Neutrophil (primary cell): Measurements from ENCODE around the gene BPIFB2.

Experiments used
- H3K27ac ChIP-seq: fragments of 200-600 bp; sonication (generic); 2 replicates; pipeline ENCODE4 v1.5.1; 2016; ENCODE audit warnings: mild to moderate bottlenecking, moderate library complexity
- H3K27me3 ChIP-seq: fragments of 200-600 bp; sonication (generic); 2 replicates; pipeline ENCODE4 v1.6.0; 2016; ENCODE audit warnings: mild to moderate bottlenecking
- H3K36me3 ChIP-seq: fragments of 200-600 bp; sonication (generic); 2 replicates; pipeline ENCODE4 v1.5.1; 2017
- H3K4me1 ChIP-seq, 2 experiments: fragments of 200-600 bp in 1 of 2; sonication (generic) in 1 of 2; 1 replicate in 1 of 2; 2 replicates in 1 of 2; pipeline versions ENCODE4 v1.5.1 to v1.6.1; 2013 to 2016; ENCODE audit warnings: low read depth in 1 of 2, low read length in 1 of 2, mild to moderate bottlenecking in 1 of 2, moderate library complexity in 1 of 2; ENCODE audit not compliant: control insufficient read depth in 1 of 2, insufficient read depth in 1 of 2
- H3K4me3 ChIP-seq, 2 experiments: fragments of 200-600 bp in 1 of 2; sonication (generic) in 1 of 2; 1 replicate in 1 of 2; 2 replicates in 1 of 2; pipeline ENCODE4 v1.5.1; 2013 to 2016; ENCODE audit warnings: low read depth in 1 of 2, low read length in 1 of 2, mild to moderate bottlenecking in 1 of 2, moderate library complexity in 1 of 2
- H3K9me3 ChIP-seq: fragments of 200-600 bp; sonication (generic); 2 replicates; pipeline ENCODE4 v1.5.1; 2016
- CTCF ChIP-seq: fragments of 200-600 bp; sonication (generic); IDR thresholded peaks from 2 replicates; pipeline ENCODE4 v1.5.1; 2016; ENCODE audit warnings: antibody characterized with exemption

BPIFB2 gene

GRCh38 chr20:32991792-32992641, 15.5 kb upstream of the BPIFB2 start:
- Histone ChIP-seq H3K27me3 (no peaks in the 10 kb centered on the region), H3K9me3 (no peaks in the 10 kb centered on the region), H3K36me3 (no peaks in the 10 kb centered on the region), H3K4me1 (no peaks in the 10 kb centered on the region), H3K4me3 (no peak overlapping the region), H3K27ac (no peak overlapping the region)
- TF ChIP-seq CTCF, result no peak

DNA sequence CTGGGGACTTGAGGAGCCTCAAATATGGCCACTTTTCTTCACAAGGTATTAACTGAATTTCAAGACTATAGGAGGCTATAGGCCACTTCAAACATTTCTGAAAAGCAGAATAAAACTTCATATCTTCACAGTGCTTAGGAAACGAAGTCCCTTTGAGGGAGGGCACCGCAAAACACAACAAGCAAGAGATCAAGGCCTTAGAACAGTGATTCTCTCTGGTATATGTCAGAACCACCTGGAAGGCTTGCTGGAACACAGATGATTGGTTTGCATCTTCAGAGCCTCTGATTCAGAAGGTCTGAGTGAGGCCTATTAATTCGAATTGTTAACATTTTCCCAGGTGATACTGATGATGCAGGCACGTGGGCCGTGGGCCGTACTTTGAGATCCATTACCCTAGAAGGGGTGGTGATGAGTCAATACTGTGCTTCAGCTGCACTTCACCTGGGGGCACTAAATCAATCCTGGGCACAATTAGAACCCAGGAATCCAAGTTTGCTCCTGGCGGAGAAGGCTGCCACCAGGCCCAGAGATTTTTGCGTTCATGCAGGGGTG, 13.9 kb upstream of the BPIFB2 start:
- TF ChIP-seq CTCF, result no peak
- Histone ChIP-seq H3K9me3 (no peaks in the 10 kb centered on the region), H3K4me3 (no peak overlapping the region)

DNA sequence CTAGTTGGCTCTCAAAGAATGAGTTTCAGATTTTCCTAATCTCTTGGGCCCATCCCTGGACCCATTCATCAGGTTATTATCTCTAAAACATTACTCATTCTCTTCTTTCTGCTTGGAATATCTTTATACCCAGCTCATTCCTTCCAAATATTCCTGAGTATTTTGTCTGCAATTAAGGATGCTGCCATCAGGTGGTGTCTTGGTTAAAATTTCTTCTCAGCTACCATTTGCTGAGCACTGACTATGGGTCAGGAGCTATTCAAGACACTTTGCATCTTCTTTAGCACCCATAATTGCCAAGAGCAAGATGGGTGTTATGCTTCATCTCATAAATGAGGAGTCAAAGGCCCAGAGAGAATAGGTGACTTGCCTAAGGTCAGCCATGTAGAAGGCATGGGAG, 11.7 kb upstream of the BPIFB2 start:
- Histone ChIP-seq H3K4me3 (no peak overlapping the region), H3K36me3 (no peaks in the 10 kb centered on the region)
- no peak for TF ChIP-seq CTCF

More for the DNA sequence above, 13.9 kb upstream of the BPIFB2 start:
- Histone ChIP-seq H3K27ac (no peak overlapping the region), H3K36me3 (no peaks in the 10 kb centered on the region), H3K4me1 (no peaks in the 10 kb centered on the region), H3K27me3 (no peaks in the 10 kb centered on the region)

DNA sequence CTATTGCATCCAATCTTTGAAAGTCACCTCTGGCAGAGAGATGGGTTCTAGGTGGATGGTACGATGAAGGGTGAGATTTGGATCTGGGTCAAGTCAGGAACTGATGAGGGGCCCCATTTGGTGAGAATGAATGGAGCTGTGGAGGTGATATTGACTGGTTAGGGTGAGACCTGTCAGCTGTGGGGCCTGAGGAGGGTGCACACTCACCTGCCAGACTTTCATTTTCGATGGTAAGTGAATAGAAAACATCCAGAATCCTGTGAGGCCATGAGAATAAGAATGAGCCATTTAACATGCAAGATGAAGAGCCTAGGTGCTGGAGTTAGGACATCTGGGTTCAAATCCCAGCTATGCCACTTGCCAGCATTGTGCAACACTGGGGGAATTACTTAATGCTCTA, 10.1 kb upstream of the BPIFB2 start:
- H3K27me3 ChIP-seq, result no peaks in the 10 kb centered on the region
- no peak for TF ChIP-seq CTCF

More for the DNA sequence above, 11.7 kb upstream of the BPIFB2 start:
- H3K4me1 ChIP-seq, result no peaks in the 10 kb centered on the region
- no peak overlapping the region for H3K27ac ChIP-seq
- H3K27me3 ChIP-seq, result no peaks in the 10 kb centered on the region
- H3K9me3 ChIP-seq, result no peaks in the 10 kb centered on the region

GRCh38 chr20:32999603-33000250, 7.8 kb upstream of the BPIFB2 start:
- no peaks in the 10 kb centered on the region for H3K36me3 ChIP-seq
- no peaks in the 10 kb centered on the region for H3K9me3 ChIP-seq
- no peak for TF ChIP-seq CTCF
- H3K4me1 ChIP-seq, result no peaks in the 10 kb centered on the region
- no peak overlapping the region for H3K27ac ChIP-seq
- H3K27me3 ChIP-seq, result no peaks in the 10 kb centered on the region
- H3K4me3 ChIP-seq, result no peak overlapping the region

More for the DNA sequence above, 10.1 kb upstream of the BPIFB2 start:
- no peaks in the 10 kb centered on the region for H3K36me3 ChIP-seq
- H3K27ac ChIP-seq, result no peak overlapping the region
- no peaks in the 10 kb centered on the region for H3K4me1 ChIP-seq
- no peaks in the 10 kb centered on the region for H3K9me3 ChIP-seq
- no peak overlapping the region for H3K4me3 ChIP-seq
